Heart left ventricle (tissue), 16 donors: ENCODE measurements around the gene USP10. TPM values are rescaled to one million over a fixed set of nuclear protein-coding genes. Genes with fewer than 3 reads are reported as not detected.

ENCODE experiments used
- ATAC-seq, 4 donors: fragments of 200-7000 bp; cut with Tn5 transposase; one replicate each; pipeline ENCODE4 v1.9.1; 2020 to 2022; ENCODE audit warnings: moderate library complexity in 4 of 4, mild to moderate bottlenecking in 3 of 4, moderate number of reproducible peaks in 1 of 4
- DNase-seq, 5 donors: peaks; one replicate each; pipeline ENCODE4 v3.0.0-alpha.2; 2020
- H3K27ac ChIP-seq, 12 donors: fragments of 200-600 bp; sonication (generic) in 4 of 12; one replicate each; pipeline versions ENCODE4 v1.5.0 to v1.8.0; 2016 to 2022; ENCODE audit warnings: mild to moderate bottlenecking in 2 of 12
- H3K27me3 ChIP-seq, 9 donors: fragments of 200-600 bp; sonication (generic) in 2 of 9; one replicate each; pipeline versions ENCODE4 v1.5.1 to v1.8.0; 2016 to 2022; ENCODE audit warnings: mild to moderate bottlenecking in 3 of 9
- H3K36me3 ChIP-seq, 9 donors: fragments of 200-600 bp; sonication (generic) in 2 of 9; one replicate each; pipeline versions ENCODE4 v1.5.0 to v1.8.0; 2018 to 2022; ENCODE audit warnings: mild to moderate bottlenecking in 2 of 9
- H3K4me1 ChIP-seq, 12 donors: fragments of 200-600 bp; sonication (generic) in 4 of 12; one replicate each; pipeline versions ENCODE4 v1.5.0 to v1.8.0; 2016 to 2022; ENCODE audit warnings: mild to moderate bottlenecking in 3 of 12
- H3K4me3 ChIP-seq, 12 donors: fragments of 200-600 bp; sonication (generic) in 4 of 12; one replicate each; pipeline versions ENCODE4 v1.5.0 to v1.8.0; 2017 to 2022; ENCODE audit warnings: mild to moderate bottlenecking in 9 of 12, moderate library complexity in 4 of 12
- H3K9me3 ChIP-seq, 12 donors: fragments of 200-600 bp; sonication (generic) in 4 of 12; one replicate each; pipeline versions ENCODE4 v1.5.0 to v1.8.0; 2016 to 2022; ENCODE audit warnings: mild to moderate bottlenecking in 1 of 12
- CTCF ChIP-seq, 12 donors: fragments of 200-600 bp; sonication (generic) in 4 of 12; IDR thresholded peaks; one replicate each; pipeline versions ENCODE4 v1.5.0 to v1.8.0; 2018 to 2022; ENCODE audit warnings: antibody characterized with exemption in 12 of 12, mild to moderate bottlenecking in 5 of 12
- POLR2A ChIP-seq, 2 donors: fragments of 450-650 bp; IDR thresholded peaks; one replicate each; pipeline ENCODE4 v1.6.1; 2017; ENCODE audit warnings: antibody characterized with exemption in 2 of 2, mild to moderate bottlenecking in 2 of 2, moderate library complexity in 2 of 2
- WGBS, 4 donors: extraction: QIAGEN DNeasy Blood & Tissue Kit in 2 of 4; methylation state at CpG; one replicate each; pipeline versions ENCODE4 v1.1.5 to v1.1.7; 2013 to 2018; 5-methylcytosine and 5-hydroxymethylcytosine counted together
- intact Hi-C, 10 donors: fragments of 100-400 bp; cut with DNase I; formaldehyde crosslinking; loops; one replicate each; pipeline versions ENCODE4 v1.11.1 to v1.14.2; 2022
- polyA plus RNA-seq, 2 donors: library from polyadenylated mRNA; stranded (reverse); fragments of 200-250 nt; gene quantifications; one replicate each; pipeline ENCODE4 v1.2.3, GENCODE V29; 2013
- total RNA-seq, 9 donors: library from RNA; depleted of rRNA in 2 of 9; stranded (reverse); fragments of >200 nt in 2 of 9; fragmentation: NEBNext Ultra II Directional in 3 of 9; extraction: Animal tissue kit (Norgen Biotek cat#: 25700) in 3 of 9; gene quantifications; one replicate each; pipeline versions ENCODE4 v1.1.0 to v1.2.4, GENCODE V29; 2016 to 2023
- donor health status: ischemic (EF 13 %, LVEDD 7.1; RV severe dilation, severe dysfunction).
- donor health status: healthy with polysubstance abuse.
- donor health status: DM: no; HTN: yes; CAD: no.
- donor health status: DM: no; HTN: no; CAD: no.
- donor health status: ischemic (EF 25% LVEDD 6.9; RV normal size, moderate dysfunction).
- donor health status: ischemic (EF 25% LVEDD 5.7; RV mildly dilated, moderate dysfunction).
- donor health status: healthy.
- donor health status: DM: yes; HTN: yes; CAD: no.
- donor health status: ischemic (EF 35%, LVEDD 5.7; RV mildly dilated, moderate dysfunction).
- donor health status: nonischemic (EF 11% LVEDD 7.7; RV severe dilation, severe dysfunction).
- donor health status: DM: yes; HTN: yes; CAD: no.
- donor health status: PGD.
- donor health status: ischemic (EF 29% LVEDD 5.4; RV normal size, mild dysfunction).
- donor health status: nonischemic (EF 23%, LVEDD 6.1; RV moderate dilation, normal function).

The USP10 gene
- total and polyA plus RNA-seq, 11 donors = 17.8 to 73.5 (median 61.6) TPM

DNA sequence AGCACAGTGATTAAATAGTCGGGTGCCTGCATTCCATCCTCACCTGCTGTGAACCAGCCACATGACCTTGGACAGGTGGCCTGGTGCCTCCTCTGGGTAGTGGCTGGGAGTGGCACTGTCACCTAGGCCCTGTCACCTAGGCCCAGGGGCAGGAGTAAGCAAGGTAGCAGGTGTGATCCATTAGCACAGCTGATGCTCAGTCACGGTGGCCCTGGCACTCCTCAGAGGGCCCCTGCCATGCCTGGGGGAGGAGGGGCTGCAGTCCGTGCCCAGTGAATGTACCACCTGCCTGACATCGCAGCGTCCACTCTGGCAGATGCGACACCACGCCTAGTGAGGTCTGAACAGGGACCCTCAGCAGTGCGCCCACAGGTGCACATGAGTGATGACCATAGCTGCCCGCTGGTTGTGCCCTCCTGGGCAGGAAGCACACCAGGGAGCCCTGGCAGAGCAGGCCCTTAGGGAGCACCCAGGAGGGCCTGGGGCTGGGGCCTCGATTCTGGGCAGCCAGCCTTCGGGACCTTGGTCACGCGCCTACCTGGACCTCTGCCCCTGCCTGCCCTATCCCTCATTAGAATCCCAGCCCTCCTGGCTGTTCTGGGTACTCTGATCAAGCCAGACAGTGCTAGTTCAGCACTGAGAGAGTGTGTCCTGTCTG, 86.9 kb downstream of the USP10 start:
- intact Hi-C loops = no loop called here
- Histone ChIP-seq H3K27me3 (no peaks in the 10 kb centered on the region), H3K4me1 (peaks cover 0 to 22% (median 7%) of the 10 kb centered on the region in 12 donors), H3K9me3 (no peaks in the 10 kb centered on the region), H3K27ac (peak overlapping the region in 1 of 12 donors; percentile 12), H3K4me3 (no peak overlapping the region), H3K36me3 (no peaks in the 10 kb centered on the region)
- DNase-seq (no peak), ATAC-seq (peak in 3 of 4 donors; percentile 29 to 72 (median 41))
- TF ChIP-seq POLR2A (IDR thresholded peaks at IDR 0.05) (no peak), CTCF (IDR thresholded peaks at IDR 0.05) (no peak)
- 62 to 69% (median 65%) methylated on average over 7 to 13 of the region's 13 CpGs for WGBS, 4 donors

DNA sequence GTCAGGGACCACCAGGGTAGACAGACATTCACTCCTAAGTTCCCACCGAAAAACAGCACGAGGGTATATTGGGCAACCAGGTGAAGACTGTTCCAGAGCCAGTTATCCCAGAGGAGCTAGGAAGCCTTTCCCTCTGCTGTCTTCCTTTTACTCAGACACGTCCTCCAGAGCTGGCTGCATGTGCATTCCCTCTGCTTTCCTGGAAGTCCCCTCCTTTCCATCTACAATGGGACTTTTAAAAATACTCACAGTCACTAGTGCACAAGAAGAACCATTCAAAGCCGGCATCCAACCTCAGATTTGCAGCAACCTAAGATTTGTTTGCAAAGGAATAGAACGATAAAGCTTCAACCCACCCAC, 87.4 kb downstream of the USP10 start:
- Histone ChIP-seq H3K36me3 (no peaks in the 10 kb centered on the region), H3K4me3 (no peak overlapping the region), H3K4me1 (peaks cover 0 to 22% (median 7%) of the 10 kb centered on the region in 12 donors), H3K27me3 (no peaks in the 10 kb centered on the region), H3K9me3 (no peaks in the 10 kb centered on the region), H3K27ac (peak overlapping the region in 1 of 12 donors; percentile 12)
- intact Hi-C loops = no loop called here
- WGBS, 4 donors = 53 to 61% (median 60%) methylated on average over 5 of the region's 5 CpGs
- TF ChIP-seq CTCF (IDR thresholded peaks at IDR 0.05) (no peak), POLR2A (IDR thresholded peaks at IDR 0.05) (no peak)
- DNase-seq (no peak), ATAC-seq (no peak)

GRCh38 chr16:84788920-84789391, 89.2 kb downstream of the USP10 start:
- ATAC-seq (no peak), DNase-seq (no peak)
- intact Hi-C loops = no loop called here
- no peak overlapping the region for H3K4me3 ChIP-seq
- WGBS, 4 donors = 95 to 98% (median 96%) methylated on average over 22 of the region's 22 CpGs
- TF ChIP-seq POLR2A (IDR thresholded peaks at IDR 0.05) = no peak
- TF ChIP-seq CTCF (IDR thresholded peaks at IDR 0.05) = no peak
- peaks cover 0 to 22% (median 7%) of the 10 kb centered on the region in 12 donors for H3K4me1 ChIP-seq
- H3K27ac ChIP-seq = no peak overlapping the region
- no peaks in the 10 kb centered on the region for H3K27me3 ChIP-seq
- no peaks in the 10 kb centered on the region for H3K36me3 ChIP-seq
- H3K9me3 ChIP-seq = no peaks in the 10 kb centered on the region

GRCh38 chr16:84789431-84789830, 89.6 kb downstream of the USP10 start:
- H3K27me3 ChIP-seq = no peaks in the 10 kb centered on the region
- no peaks in the 10 kb centered on the region for H3K9me3 ChIP-seq
- H3K36me3 ChIP-seq = no peaks in the 10 kb centered on the region
- ATAC-seq (no peak), DNase-seq (no peak)
- 79 to 88% (median 86%) methylated on average over 11 of the region's 11 CpGs for WGBS, 4 donors
- intact Hi-C loops = no loop called here
- TF ChIP-seq POLR2A (IDR thresholded peaks at IDR 0.05) = no peak
- TF ChIP-seq CTCF (IDR thresholded peaks at IDR 0.05) = no peak
- H3K4me3 ChIP-seq = no peak overlapping the region
- peaks cover 0 to 22% (median 8%) of the 10 kb centered on the region in 12 donors for H3K4me1 ChIP-seq
- H3K27ac ChIP-seq = no peak overlapping the region
